Posterior vena cava (tissue), 2 donors: ENCODE results near the gene PPM1L. TPM values are rescaled to one million over a fixed set of nuclear protein-coding genes. Genes with fewer than 3 reads are reported as not detected.
A peak's percentile ranks its signal among the peaks of the same experiment; 100 is the strongest.

Experiments
- DNase-seq: peaks from one replicate; pipeline ENCODE4 v3.0.0-alpha.2; 2020; ENCODE audit warnings: low spot score
- intact Hi-C, 2 donors: fragments of 100-400 bp; cut with DNase I; formaldehyde crosslinking; loops; one replicate each; pipeline versions ENCODE4 v1.14.1 to v1.14.2; 2022 to 2023
- total RNA-seq, 2 donors: library from RNA; stranded (reverse); fragmentation: NEBNext Ultra II Directional; extraction: Animal tissue kit (Norgen Biotek cat#: 25700); gene quantifications; one replicate each; pipeline ENCODE4 v1.2.1, GENCODE V29; 2021
- donor health status: DM: yes; HTN: yes; CAD: no.
- donor health status: DM: yes; HTN: yes; CAD: no.

Gene PPM1L
- total RNA-seq, 2 donors from 2014 or later, result 12.3 to 13.0 TPM

GRCh38 chr3:161101609-161102008 lies 345.6 kb downstream of the PPM1L start:
- intact Hi-C loops, result no loop called here
- no peak for DNase-seq

GRCh38 chr3:161103776-161104385 lies 347.9 kb downstream of the PPM1L start:
- DNase-seq, result no peak
- intact Hi-C loops, result no loop called here

- intact Hi-C loops, result no loop called here
- peak; percentile 81 for DNase-seq
These were observed 348.8 kb downstream of the PPM1L start, which contains the start of gene B3GALNT1 for GRCh38 chr3:161104561-161105551. Gene B3GALNT1 (minus strand): TSS chr3:161105349. CDS start chr3:161086754, 18,595 bp downstream.

GRCh38 chr3:161107311-161107710 lies 351.3 kb downstream of the PPM1L start:
- DNase-seq, result no peak
- intact Hi-C loops, result no loop called here

- intact Hi-C loops, result no loop called here
- no peak for DNase-seq
These were observed 352.8 kb downstream of the PPM1L start for GRCh38 chr3:161108840-161109239.

- DNase-seq, result no peak
- intact Hi-C loops, result no loop called here
These were observed 361.6 kb downstream of the PPM1L start for GRCh38 chr3:161117646-161118045.

- DNase-seq, result no peak
- intact Hi-C loops, result no loop called here
These were observed 370.5 kb downstream of the PPM1L start for GRCh38 chr3:161126495-161126894.

Other genes with a start within 250 kb of the PPM1L start
- gene KPNA4, start 190.7 kb upstream of the PPM1L start, total RNA-seq, result 10 to 100 TPM; 53.2 to 91.6 TPM
- gene ARL14, start 79.1 kb upstream of the PPM1L start, total RNA-seq, result not detected